Calu3 (cell line): Measurements from ENCODE around the gene AIMP2. TPM values are rescaled to one million over a fixed set of nuclear protein-coding genes. Genes with fewer than 3 reads are reported as not detected.

Experiments used
- BruUV-seq: library from RNA; stranded (reverse); fragments of 400-500 nt; replicated peaks from 2 replicates; lab custom pipeline; 2021; lab: Mats Ljungman, UMichigan
- CTCF ChIA-PET: fragments of 300-600 bp; sonication (Branson Sonifier 250); formaldehyde crosslinking; loops from one replicate; lab custom pipeline; 2022; ENCODE audit warnings: antibody characterized with exemption; lab: Charles Lee
- DNase-seq: peaks from one replicate; pipeline ENCODE4 v3.0.0; 2022
- H3K27ac Mint-ChIP-seq: one replicate; pipeline ENCODE4 v1.8.0; 2022; ENCODE audit warnings: mixed read lengths; ENCODE audit not compliant: unreplicated experiment
- H3K27me3 Mint-ChIP-seq: one replicate; pipeline ENCODE4 v1.8.0; 2022; ENCODE audit warnings: mixed read lengths; ENCODE audit not compliant: unreplicated experiment
- H3K36me3 Mint-ChIP-seq: one replicate; pipeline ENCODE4 v1.8.0; 2022; ENCODE audit warnings: mild to moderate bottlenecking, moderate library complexity, mixed read lengths; ENCODE audit not compliant: insufficient read depth, unreplicated experiment
- H3K4me1 Mint-ChIP-seq: one replicate; pipeline ENCODE4 v1.8.0; 2022; ENCODE audit warnings: mild to moderate bottlenecking, low read depth, mixed read lengths; ENCODE audit not compliant: unreplicated experiment
- H3K4me3 Mint-ChIP-seq: one replicate; pipeline ENCODE4 v1.8.0; 2022; ENCODE audit warnings: mild to moderate bottlenecking, low read depth, moderate library complexity, mixed read lengths; ENCODE audit not compliant: unreplicated experiment
- H3K9me3 Mint-ChIP-seq: one replicate; pipeline ENCODE4 v1.8.0; 2022; ENCODE audit warnings: low read depth, mixed read lengths; ENCODE audit not compliant: unreplicated experiment
- intact Hi-C: fragments of 100-400 bp; cut with micrococcal nuclease; formaldehyde crosslinking; loops from one replicate; pipeline ENCODE4 v1.10.0; 2022; ENCODE audit not compliant: unreplicated experiment
- total RNA-seq: library from RNA; stranded (reverse); gene quantifications from 2 replicates; pipeline ENCODE4 v1.2.3, GENCODE V29; 2022
- TF ChIP-seq, protein P1 (sequence below): fragments of 200-600 bp; IDR thresholded peaks from one replicate; pipeline ENCODE4 v1.8.0; 2022; ENCODE audit warnings: antibody characterized with exemption; ENCODE audit not compliant: unreplicated experiment

Gene AIMP2
- total RNA-seq, 1 experiment from 2014 or later: 85.9 TPM

DNA sequence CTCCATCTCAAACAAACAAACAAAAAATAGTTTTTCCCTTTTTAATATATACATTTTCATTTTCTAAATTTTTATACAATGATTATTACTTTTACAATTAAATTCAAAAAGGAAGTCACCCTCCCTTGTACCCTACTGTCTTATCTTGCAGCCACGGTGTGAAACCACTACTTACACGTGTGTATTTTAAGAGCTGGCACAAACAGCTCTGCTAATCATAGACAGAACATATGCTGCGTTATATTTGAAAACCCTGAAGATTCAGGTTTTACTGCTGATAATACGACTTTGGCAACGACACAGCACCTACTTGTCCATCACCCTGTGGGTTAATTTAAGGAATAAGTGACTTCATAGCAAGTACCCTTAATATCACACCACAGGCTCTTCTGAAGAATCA lies 23.1 kb downstream of the AIMP2 start:
- Mint-ChIP-seq H3K4me1 (no peaks in the 10 kb centered on the region), H3K4me3 (no peak overlapping the region), H3K36me3 (peaks cover 88% of the 10 kb centered on the region), H3K27ac (no peak overlapping the region), H3K9me3 (no peaks in the 10 kb centered on the region), H3K27me3 (no peaks in the 10 kb centered on the region)
- CTCF ChIA-PET: no interaction called here
- intact Hi-C loops: no loop called here
- TF ChIP-seq, protein P1, sequence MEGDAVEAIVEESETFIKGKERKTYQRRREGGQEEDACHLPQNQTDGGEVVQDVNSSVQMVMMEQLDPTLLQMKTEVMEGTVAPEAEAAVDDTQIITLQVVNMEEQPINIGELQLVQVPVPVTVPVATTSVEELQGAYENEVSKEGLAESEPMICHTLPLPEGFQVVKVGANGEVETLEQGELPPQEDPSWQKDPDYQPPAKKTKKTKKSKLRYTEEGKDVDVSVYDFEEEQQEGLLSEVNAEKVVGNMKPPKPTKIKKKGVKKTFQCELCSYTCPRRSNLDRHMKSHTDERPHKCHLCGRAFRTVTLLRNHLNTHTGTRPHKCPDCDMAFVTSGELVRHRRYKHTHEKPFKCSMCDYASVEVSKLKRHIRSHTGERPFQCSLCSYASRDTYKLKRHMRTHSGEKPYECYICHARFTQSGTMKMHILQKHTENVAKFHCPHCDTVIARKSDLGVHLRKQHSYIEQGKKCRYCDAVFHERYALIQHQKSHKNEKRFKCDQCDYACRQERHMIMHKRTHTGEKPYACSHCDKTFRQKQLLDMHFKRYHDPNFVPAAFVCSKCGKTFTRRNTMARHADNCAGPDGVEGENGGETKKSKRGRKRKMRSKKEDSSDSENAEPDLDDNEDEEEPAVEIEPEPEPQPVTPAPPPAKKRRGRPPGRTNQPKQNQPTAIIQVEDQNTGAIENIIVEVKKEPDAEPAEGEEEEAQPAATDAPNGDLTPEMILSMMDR: no peak
- DNase-seq: no peak
- no TSS peak for BruUV-seq

DNA sequence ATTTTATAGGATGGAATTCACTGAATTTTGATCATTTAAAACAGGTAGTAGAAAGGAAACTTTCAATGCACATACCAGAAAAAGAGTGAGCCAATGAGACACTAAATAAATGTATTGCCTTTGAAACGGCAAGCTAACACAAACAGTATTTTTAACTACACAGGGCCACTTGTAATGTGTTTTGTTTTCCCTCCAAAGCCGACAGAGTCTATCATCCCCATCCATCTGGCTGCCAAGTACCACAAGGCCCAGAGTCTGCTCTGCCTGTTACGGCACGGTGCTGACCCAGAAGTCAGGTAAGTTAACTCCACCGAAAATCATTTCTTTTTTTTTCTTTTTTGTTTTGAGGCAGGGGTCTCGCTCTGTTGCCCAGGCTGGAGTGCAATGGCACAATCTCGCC lies 23.6 kb downstream of the AIMP2 start:
- no peaks in the 10 kb centered on the region for H3K9me3 Mint-ChIP-seq
- peaks cover 88% of the 10 kb centered on the region for H3K36me3 Mint-ChIP-seq
- no peak overlapping the region for H3K4me3 Mint-ChIP-seq
- CTCF ChIA-PET: no interaction called here
- H3K27me3 Mint-ChIP-seq: no peaks in the 10 kb centered on the region
- BruUV-seq: no TSS peak
- intact Hi-C loops: no loop called here
- TF ChIP-seq, protein P1: no peak
- no peak overlapping the region for H3K27ac Mint-ChIP-seq
- no peak for DNase-seq
- no peaks in the 10 kb centered on the region for H3K4me1 Mint-ChIP-seq

DNA sequence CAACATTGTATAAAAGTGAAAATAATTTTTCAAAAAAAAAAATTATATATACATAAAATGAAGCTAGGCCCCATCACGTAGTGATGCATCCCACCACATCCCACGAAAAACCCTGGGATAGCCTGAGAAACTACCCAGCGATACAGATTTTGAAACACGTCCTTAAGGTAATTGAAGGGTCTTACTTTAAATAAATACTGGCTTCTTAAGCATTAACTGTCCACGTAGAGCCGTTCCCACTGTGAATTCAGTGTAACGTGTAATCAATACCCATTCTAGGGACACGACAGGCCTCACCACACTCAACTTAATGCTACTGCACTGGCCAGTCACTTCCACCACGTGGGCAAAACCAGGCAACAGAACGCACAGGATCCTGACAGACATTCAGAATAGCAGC lies 26.1 kb downstream of the AIMP2 start:
- Mint-ChIP-seq H3K27ac (no peak overlapping the region), H3K9me3 (no peaks in the 10 kb centered on the region), H3K36me3 (peaks cover 92% of the 10 kb centered on the region), H3K4me1 (no peaks in the 10 kb centered on the region), H3K27me3 (no peaks in the 10 kb centered on the region), H3K4me3 (no peak overlapping the region)
- CTCF ChIA-PET: no interaction called here
- no TSS peak for BruUV-seq
- intact Hi-C loops: no loop called here
- TF ChIP-seq, protein P1: no peak
- DNase-seq: no peak

DNA sequence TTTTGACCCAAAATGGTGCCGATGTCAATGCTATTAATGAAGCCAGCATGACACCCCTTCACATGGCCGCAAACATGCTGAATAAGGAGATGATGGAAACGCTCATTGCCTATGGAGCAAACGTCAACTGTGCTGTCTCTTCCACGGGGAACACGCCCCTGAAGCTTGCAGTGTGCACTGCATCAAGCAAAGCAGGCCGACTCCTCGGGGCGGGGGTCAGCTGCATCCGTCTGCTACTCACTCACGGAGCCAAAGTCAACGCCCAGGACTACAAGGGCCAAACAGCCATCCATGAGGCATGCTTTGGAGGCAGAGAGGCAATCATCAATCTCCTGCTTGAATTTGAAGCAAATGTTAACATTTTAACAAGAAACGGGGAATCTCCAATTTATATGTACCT lies 26.6 kb downstream of the AIMP2 start:
- CTCF ChIA-PET: no interaction called here
- no peak for DNase-seq
- Mint-ChIP-seq H3K4me1 (no peaks in the 10 kb centered on the region), H3K36me3 (peaks cover 92% of the 10 kb centered on the region), H3K27ac (no peak overlapping the region), H3K27me3 (no peaks in the 10 kb centered on the region), H3K4me3 (no peak overlapping the region), H3K9me3 (no peaks in the 10 kb centered on the region)
- no TSS peak for BruUV-seq
- TF ChIP-seq, protein P1: no peak
- intact Hi-C loops: no loop called here
